ENCODE data around the gene TMEM74B.

Gene TMEM74B

GRCh38 chr20:1131354-1131753 lies 53.4 kb downstream of the TMEM74B start:
- DNase-seq, result no peak

GRCh38 chr20:1130847-1131246 lies 53.9 kb downstream of the TMEM74B start:
- DNase-seq, result no peak
